HEK293 (cell line): ENCODE data around the gene MAN2B2.

Experiments
- CTCF ChIA-PET: fragments of 350-600 bp; formaldehyde crosslinking; extraction: SDS; loops from one replicate; lab custom pipeline; 2021; ENCODE audit warnings: antibody characterized with exemption; lab: Yijun Ruan, JAX
- POLR2A ChIA-PET: fragments of 300-600 bp; formaldehyde crosslinking; extraction: SDS; loops from one replicate; lab custom pipeline; 2020; ENCODE audit warnings: antibody characterized with exemption, inconsistent platforms; lab: Yijun Ruan, JAX
- H3K27ac ChIP-seq: fragments of 200-500 bp; sonication (Bioruptor generic); 2 replicates; pipeline ENCODE4 v1.5.1; 2014; ENCODE audit warnings: low read depth, low read length, control low read depth, inconsistent platforms; ENCODE audit errors: extremely low read depth
- H3K36me3 ChIP-seq, 2 experiments: fragments of 200-500 bp in 1 of 2; sonication (Bioruptor generic) in 1 of 2; 1 replicate in 1 of 2; 2 replicates in 1 of 2; pipeline ENCODE4 v1.5.1; 2014 to 2017; ENCODE audit warnings: inconsistent platforms in 2 of 2, low read length in 2 of 2; ENCODE audit not compliant: control insufficient read depth in 2 of 2, insufficient read depth in 1 of 2
- H3K4me1 ChIP-seq: fragments of 200-500 bp; sonication (Bioruptor generic); 2 replicates; pipeline ENCODE4 v1.5.1; 2014; ENCODE audit warnings: mild to moderate bottlenecking, low read length, inconsistent platforms; ENCODE audit not compliant: control insufficient read depth, insufficient read depth
- H3K4me3 ChIP-seq: 2 replicates; pipeline ENCODE4 v1.5.1; 2011; ENCODE audit warnings: low read depth, mild to moderate bottlenecking, control low read depth, low read length, moderate library complexity
- H3K9me3 ChIP-seq: fragments of 200-500 bp; sonication (Bioruptor generic); 2 replicates; pipeline ENCODE4 v1.5.1; 2014; ENCODE audit warnings: low read depth, low read length, inconsistent platforms; ENCODE audit not compliant: control insufficient read depth, insufficient read depth
- AEBP2 ChIP-seq: fragments of 450-650 bp; formaldehyde crosslinking; IDR thresholded peaks from 2 replicates; pipeline ENCODE4 v1.5.1; 2016; ENCODE audit warnings: missing biosample characterization, missing genetic modification characterization, borderline replicate concordance
- BCL11B ChIP-seq: fragments of 450-650 bp; formaldehyde crosslinking; IDR thresholded peaks from 2 replicates; pipeline ENCODE4 v1.5.1; 2016; ENCODE audit warnings: low read depth, missing biosample characterization, missing genetic modification characterization
- ZBTB7A ChIP-seq: fragments of 450-650 bp; formaldehyde crosslinking; IDR thresholded peaks from 2 replicates; pipeline ENCODE4 v1.5.1; 2016; ENCODE audit warnings: low read depth, missing biosample characterization, missing genetic modification characterization
- ZFHX2 ChIP-seq: fragments of 450-650 bp; formaldehyde crosslinking; conservative IDR thresholded peaks from 2 replicates; pipeline ENCODE4 v1.5.1; 2016; ENCODE audit warnings: missing biosample characterization, missing genetic modification characterization
- ZNF10 ChIP-seq: fragments of 450-650 bp; formaldehyde crosslinking; IDR thresholded peaks from 2 replicates; pipeline ENCODE4 v1.5.1; 2017; ENCODE audit warnings: missing biosample characterization, missing genetic modification characterization
- ZNF112 ChIP-seq: fragments of 450-650 bp; formaldehyde crosslinking; IDR thresholded peaks from 2 replicates; pipeline ENCODE4 v1.5.0; 2017; ENCODE audit warnings: missing biosample characterization, missing genetic modification characterization
- ZNF146 ChIP-seq: fragments of 450-650 bp; formaldehyde crosslinking; IDR thresholded peaks from 2 replicates; pipeline ENCODE4 v1.5.1; 2016; ENCODE audit warnings: missing biosample characterization, missing genetic modification characterization
- ZNF274 ChIP-seq, 2 experiments: fragments of 200-500 bp in 1 of 2; fragments of 450-650 bp in 1 of 2; sonication (Bioruptor generic) in 1 of 2; formaldehyde crosslinking in 1 of 2; IDR thresholded peaks; 2 replicates each; pipeline versions ENCODE4 v1.5.1 to v1.6.1; 2014 to 2016; ENCODE audit warnings: borderline replicate concordance in 1 of 2, inconsistent platforms in 1 of 2, low read length in 1 of 2, missing biosample characterization in 1 of 2, missing genetic modification characterization in 1 of 2
- ZNF324 ChIP-seq: fragments of 450-650 bp; formaldehyde crosslinking; IDR thresholded peaks from 2 replicates; pipeline ENCODE4 v1.5.1; 2016; ENCODE audit warnings: missing biosample characterization, missing genetic modification characterization
- ZNF335 ChIP-seq: fragments of 450-650 bp; formaldehyde crosslinking; conservative IDR thresholded peaks from 2 replicates; pipeline ENCODE4 v1.5.1; 2016; ENCODE audit warnings: missing biosample characterization, missing genetic modification characterization
- ZNF433 ChIP-seq: fragments of 450-650 bp; formaldehyde crosslinking; IDR thresholded peaks from 2 replicates; pipeline ENCODE4 v1.5.1; 2016; ENCODE audit warnings: missing biosample characterization, missing genetic modification characterization, low read depth
- ZNF544 ChIP-seq: fragments of 450-650 bp; formaldehyde crosslinking; IDR thresholded peaks from 2 replicates; pipeline ENCODE4 v1.5.0; 2017; ENCODE audit warnings: missing biosample characterization, missing genetic modification characterization
- ZNF629 ChIP-seq: fragments of 450-650 bp; formaldehyde crosslinking; IDR thresholded peaks from 2 replicates; pipeline ENCODE4 v1.5.1; 2017; ENCODE audit warnings: missing biosample characterization, missing genetic modification characterization
- ZNF701 ChIP-seq: fragments of 450-650 bp; formaldehyde crosslinking; IDR thresholded peaks from 2 replicates; pipeline ENCODE4 v1.5.1; 2016; ENCODE audit warnings: missing biosample characterization, missing genetic modification characterization
- TF ChIP-seq, protein P1 (sequence below): fragments of 450-650 bp; formaldehyde crosslinking; IDR thresholded peaks from 2 replicates; pipeline ENCODE4 v1.5.1; 2016; ENCODE audit warnings: missing biosample characterization, missing genetic modification characterization
- TF ChIP-seq, protein P2 (sequence below): fragments of 450-650 bp; formaldehyde crosslinking; IDR thresholded peaks from 2 replicates; pipeline ENCODE4 v1.5.0; 2017; ENCODE audit warnings: missing biosample characterization, missing genetic modification characterization, borderline replicate concordance

Gene MAN2B2

GRCh38 chr4:6660430-6660829, 85.4 kb downstream of the MAN2B2 start (continued):
- TF ChIP-seq AEBP2 (tag by site-specific recombination) (no peak), ZFHX2 (tag by site-specific recombination) (peak; percentile 99), ZNF433 (no peak), ZNF544 (tag by site-specific recombination) (no peak), ZNF629 (no peak), BCL11B (tag by site-specific recombination) (no peak), ZNF274 (IDR thresholded peaks at IDR 0.05; ENCODE audit: low read length) (no peak), ZNF274 (tag by site-specific recombination; IDR thresholded peaks at IDR 0.05; ENCODE audit: borderline replicate concordance) (no peak)

DNA sequence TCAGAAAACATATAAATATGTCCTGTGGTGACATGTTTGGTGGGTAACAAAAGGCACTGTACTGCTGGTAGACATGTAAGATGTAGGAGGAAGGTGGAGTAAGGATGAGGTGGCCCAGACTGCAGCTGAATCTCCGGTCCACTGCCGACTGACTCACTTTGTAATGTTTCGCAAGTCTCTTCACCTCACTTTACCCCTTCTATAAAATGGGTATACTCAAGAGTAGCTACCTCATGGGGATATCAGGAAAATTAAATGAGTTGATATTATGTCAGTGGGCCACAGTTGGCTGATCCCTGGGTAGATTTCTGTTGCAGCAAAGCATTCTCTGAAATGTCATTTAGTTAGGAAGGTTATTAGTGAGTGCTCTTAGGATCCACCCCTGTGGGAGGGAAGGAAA, 87.6 kb downstream of the MAN2B2 start:
- ChIA-PET POLR2A (interaction anchor here (2.4 kb wide), 1 partner anchor 22 kb away, joined by 10 read pairs; the partner anchor contains the start of gene MRFAP1), CTCF (interaction anchor here (1.0 kb wide), 1 partner anchor 13 kb away, joined by 3 read pairs; no protein-coding TSS in a partner anchor)
- TF ChIP-seq ZNF701 (no peak), ZNF146 (no peak), ZNF112 (tag by site-specific recombination) (no peak), ZNF324 (no peak), ZBTB7A (tag by site-specific recombination) (no peak), ZNF10 (tag by site-specific recombination) (no peak), ZNF335 (no peak)
- TF ChIP-seq, protein P1, sequence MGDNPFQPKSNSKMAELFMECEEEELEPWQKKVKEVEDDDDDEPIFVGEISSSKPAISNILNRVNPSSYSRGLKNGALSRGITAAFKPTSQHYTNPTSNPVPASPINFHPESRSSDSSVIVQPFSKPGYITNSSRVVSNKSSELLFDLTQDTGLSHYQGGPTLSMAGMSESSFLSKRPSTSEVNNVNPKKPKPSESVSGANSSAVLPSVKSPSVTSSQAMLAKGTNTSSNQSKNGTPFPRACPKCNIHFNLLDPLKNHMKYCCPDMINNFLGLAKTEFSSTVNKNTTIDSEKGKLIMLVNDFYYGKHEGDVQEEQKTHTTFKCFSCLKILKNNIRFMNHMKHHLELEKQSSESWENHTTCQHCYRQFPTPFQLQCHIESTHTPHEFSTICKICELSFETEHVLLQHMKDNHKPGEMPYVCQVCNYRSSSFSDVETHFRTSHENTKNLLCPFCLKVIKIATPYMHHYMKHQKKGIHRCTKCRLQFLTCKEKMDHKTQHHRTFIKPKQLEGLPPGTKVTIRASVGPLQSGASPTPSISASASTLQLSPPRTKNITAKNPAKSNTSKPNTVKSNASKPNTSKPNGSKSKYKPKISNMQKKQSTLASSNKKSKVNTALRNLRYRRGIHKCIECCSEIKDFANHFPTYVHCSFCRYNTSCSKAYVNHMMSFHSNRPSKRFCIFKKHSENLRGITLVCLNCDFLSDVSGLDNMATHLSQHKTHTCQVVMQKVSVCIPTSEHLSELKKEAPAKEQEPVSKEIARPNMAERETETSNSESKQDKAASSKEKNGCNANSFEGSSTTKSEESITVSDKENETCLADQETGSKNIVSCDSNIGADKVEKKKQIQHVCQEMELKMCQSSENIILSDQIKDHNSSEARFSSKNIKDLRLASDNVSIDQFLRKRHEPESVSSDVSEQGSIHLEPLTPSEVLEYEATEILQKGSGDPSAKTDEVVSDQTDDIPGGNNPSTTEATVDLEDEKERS (tag by site-specific recombination) = no peak
- TF ChIP-seq, protein P2, sequence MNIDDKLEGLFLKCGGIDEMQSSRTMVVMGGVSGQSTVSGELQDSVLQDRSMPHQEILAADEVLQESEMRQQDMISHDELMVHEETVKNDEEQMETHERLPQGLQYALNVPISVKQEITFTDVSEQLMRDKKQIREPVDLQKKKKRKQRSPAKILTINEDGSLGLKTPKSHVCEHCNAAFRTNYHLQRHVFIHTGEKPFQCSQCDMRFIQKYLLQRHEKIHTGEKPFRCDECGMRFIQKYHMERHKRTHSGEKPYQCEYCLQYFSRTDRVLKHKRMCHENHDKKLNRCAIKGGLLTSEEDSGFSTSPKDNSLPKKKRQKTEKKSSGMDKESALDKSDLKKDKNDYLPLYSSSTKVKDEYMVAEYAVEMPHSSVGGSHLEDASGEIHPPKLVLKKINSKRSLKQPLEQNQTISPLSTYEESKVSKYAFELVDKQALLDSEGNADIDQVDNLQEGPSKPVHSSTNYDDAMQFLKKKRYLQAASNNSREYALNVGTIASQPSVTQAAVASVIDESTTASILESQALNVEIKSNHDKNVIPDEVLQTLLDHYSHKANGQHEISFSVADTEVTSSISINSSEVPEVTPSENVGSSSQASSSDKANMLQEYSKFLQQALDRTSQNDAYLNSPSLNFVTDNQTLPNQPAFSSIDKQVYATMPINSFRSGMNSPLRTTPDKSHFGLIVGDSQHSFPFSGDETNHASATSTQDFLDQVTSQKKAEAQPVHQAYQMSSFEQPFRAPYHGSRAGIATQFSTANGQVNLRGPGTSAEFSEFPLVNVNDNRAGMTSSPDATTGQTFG (tag by site-specific recombination) = no peak
- Histone ChIP-seq H3K36me3 (no peaks in the 10 kb centered on the region), H3K4me3 (no peak overlapping the region), H3K4me1 (no peaks in the 10 kb centered on the region), H3K27ac (no peak overlapping the region), H3K9me3 (no peaks in the 10 kb centered on the region)
